Measurements from ENCODE around the gene TIPARP. TPM values are rescaled to one million over a fixed set of nuclear protein-coding genes. Genes with fewer than 3 reads are reported as not detected.
A peak's percentile ranks its signal among the peaks of the same experiment; 100 is the strongest.

TIPARP gene
- total and polyA plus RNA-seq, 2 of the 8 experiments (the other 6 are each of a cell fraction or from before 2014, with no cell fraction given): 1.6 to 5.8 TPM

DNA sequence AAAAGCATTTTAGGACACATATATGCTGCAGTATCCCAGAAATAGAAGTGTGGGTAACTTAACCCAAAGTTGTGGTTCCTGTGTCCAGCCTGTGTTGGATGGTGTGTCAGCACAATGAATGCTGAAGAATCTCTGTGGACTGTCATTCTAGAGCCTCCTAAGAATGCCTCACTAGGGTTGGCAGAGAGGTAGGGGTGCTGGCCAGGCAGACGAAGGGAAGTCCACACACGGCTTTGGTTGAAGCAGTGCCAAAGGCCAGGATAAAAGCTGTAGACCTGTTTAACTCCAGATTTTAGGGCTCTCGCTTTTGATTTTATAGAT, 43.7 kb upstream of the TIPARP start:
- Histone ChIP-seq H3K4me1 (replicated peaks in 1 of 4; ENCODE audit: control insufficient read depth in 3 of 4, insufficient read depth in 4 of 4, low read length in 3 of 4) (peaks cover 0 to 11% (median 5%) of the 10 kb centered on the region in 4 experiments; a peak in 5 of 7 replicates), H3K79me1 (ENCODE audit: low read depth, low read length) (no peaks in the 10 kb centered on the region), H2BK120ac (replicated peaks; ENCODE audit: low read depth, low read length) (peak overlapping the region; percentile 43), H3K23me2 (ENCODE audit: low read depth, low read length) (no peaks in the 10 kb centered on the region), H2BK5ac (ENCODE audit: low read depth, low read length) (no peak overlapping the region), H3K14ac (ENCODE audit: insufficient read length) (no peak overlapping the region), H2AFZ (ENCODE audit: low read length) (no peak overlapping the region), H3K4ac (replicated peaks; ENCODE audit: insufficient read length, low read depth, low read length) (no peak overlapping the region), H3K18ac (ENCODE audit: extremely low read depth, low read length) (no peak overlapping the region), H3K4me3 (ENCODE audit: extremely low read depth in 1 of 4, insufficient read depth in 2 of 4, low read depth in 3 of 4, low read length in 4 of 4) (no peak overlapping the region), H2BK15ac (ENCODE audit: low read length) (no peak overlapping the region), H3K27ac (ENCODE audit: low read depth, low read length) (no peak overlapping the region), H4K91ac (replicated peaks; ENCODE audit: insufficient read length, low read length) (no peak overlapping the region), H2AK5ac (ENCODE audit: low read depth, low read length) (no peak overlapping the region), H3K36me3 (ENCODE audit: control insufficient read depth in 2 of 4, insufficient read depth in 4 of 4, low read length in 3 of 4) (no peaks in the 10 kb centered on the region), H4K8ac (ENCODE audit: extremely low read depth, insufficient read depth, low read length) (no peak overlapping the region), H3K9ac (replicated peaks in 1 of 4; ENCODE audit: extremely low read depth in 1 of 4, low read depth in 3 of 4, low read length in 3 of 4) (peak overlapping the region in 1 of 4 experiments; percentile 34; a peak in 1 of 7 replicates), H4K5ac (ENCODE audit: insufficient read length, low read depth, low read length) (no peak overlapping the region), H2BK12ac (ENCODE audit: low read depth, low read length) (peak overlapping the region; percentile 30; the same call in 1 of the 2 replicates), H3K4me2 (ENCODE audit: insufficient read depth in 1 of 2, low read depth in 2 of 2, low read length in 2 of 2) (0 out of 4 replicates have a peak overlapping the region, but pooled peaks of 1 of the 2 experiments have one; percentile 22), H3K23ac (ENCODE audit: insufficient read length) (no peak overlapping the region), H2BK20ac (ENCODE audit: low read length) (no peak overlapping the region), H4K20me1 (replicated peaks in 1 of 2; ENCODE audit: control insufficient read depth in 1 of 2, insufficient read depth in 2 of 2, low read length in 2 of 2) (no peaks in the 10 kb centered on the region), H3K9me3 (ENCODE audit: insufficient read depth in 2 of 2, low read depth in 1 of 2, low read length in 1 of 2) (no peaks in the 10 kb centered on the region), H3K27me3 (replicated peaks in 1 of 4; ENCODE audit: control insufficient read depth in 3 of 4, extremely low read depth in 1 of 4, insufficient read depth in 3 of 4, low read length in 3 of 4) (no peaks in the 10 kb centered on the region), H3K79me2 (ENCODE audit: control insufficient read depth in 1 of 2, insufficient read depth in 2 of 2, low read length in 2 of 2) (no peaks in the 10 kb centered on the region), H3K56ac (replicated peaks; ENCODE audit: insufficient read length, low read depth, low read length) (no peak overlapping the region)
- POLR2A ChIA-PET (ENCODE audit: partially characterized antibody): interaction anchor here (1.4 kb wide), 1 partner anchor 45 kb away, joined by 5 read pairs; no protein-coding TSS in a partner anchor
- FAIRE-seq: no peak
- CTCF ChIA-PET (ENCODE audit: partially characterized antibody): interaction anchor here (0.6 to 1.5 kb wide), 3 partner anchors 451 to 507 kb away, joined by 3 to 5 read pairs (median 5); no protein-coding TSS in a partner anchor
- 85% methylated on average over 3 of the region's 3 CpGs; no CpG with 5 or more reads in 1 of the 2 experiments for WGBS, 2 experiments (ENCODE audit: extremely low coverage in 1 of 2, insufficient coverage in 1 of 2, insufficient read length in 1 of 2, insufficient replicate concordance in 2 of 2, low coverage in 1 of 2, low lambda C conversion rate in 2 of 2, missing lambda C conversion rate in 1 of 2)
- TF ChIP-seq TBP (IDR thresholded peaks at IDR 0.05; ENCODE audit: low read depth, low read length): no peak
- no peak for TF ChIP-seq TAF1 (IDR thresholded peaks at IDR 0.05; ENCODE audit: low read depth, low read length)
- no peak for TF ChIP-seq SP1 (IDR thresholded peaks at IDR 0.05; ENCODE audit: low read depth, low read length)
- TF ChIP-seq NRF1 (IDR thresholded peaks at IDR 0.05; ENCODE audit: low read depth, low read length): no peak
- TF ChIP-seq CHD1 (IDR thresholded peaks at IDR 0.05; ENCODE audit: low read depth, low read length): no peak
- TF ChIP-seq, protein P1, sequence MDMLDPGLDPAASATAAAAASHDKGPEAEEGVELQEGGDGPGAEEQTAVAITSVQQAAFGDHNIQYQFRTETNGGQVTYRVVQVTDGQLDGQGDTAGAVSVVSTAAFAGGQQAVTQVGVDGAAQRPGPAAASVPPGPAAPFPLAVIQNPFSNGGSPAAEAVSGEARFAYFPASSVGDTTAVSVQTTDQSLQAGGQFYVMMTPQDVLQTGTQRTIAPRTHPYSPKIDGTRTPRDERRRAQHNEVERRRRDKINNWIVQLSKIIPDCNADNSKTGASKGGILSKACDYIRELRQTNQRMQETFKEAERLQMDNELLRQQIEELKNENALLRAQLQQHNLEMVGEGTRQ (IDR thresholded peaks at IDR 0.05; ENCODE audit: low read length): no peak
- DNase-seq (ENCODE audit: low read depth in 1 of 2, low spot score in 2 of 2): no peak
